GM19372 (cell line): Measurements from ENCODE around the gene REM1.
"Not testable (repeated sequence)": the region's sequence is repeated elsewhere in the genome, so short reads cannot be mapped to it uniquely, and the experiment has no call there.

ENCODE experiments used
- ATAC-seq: cut with Tn5 transposase; IDR thresholded peaks from one replicate; pipeline ENCODE4 v1.9.1; 2021; ENCODE audit warnings: mild to moderate bottlenecking, low read depth, moderate library complexity; ENCODE audit not compliant: unreplicated experiment

Gene REM1, protein sequence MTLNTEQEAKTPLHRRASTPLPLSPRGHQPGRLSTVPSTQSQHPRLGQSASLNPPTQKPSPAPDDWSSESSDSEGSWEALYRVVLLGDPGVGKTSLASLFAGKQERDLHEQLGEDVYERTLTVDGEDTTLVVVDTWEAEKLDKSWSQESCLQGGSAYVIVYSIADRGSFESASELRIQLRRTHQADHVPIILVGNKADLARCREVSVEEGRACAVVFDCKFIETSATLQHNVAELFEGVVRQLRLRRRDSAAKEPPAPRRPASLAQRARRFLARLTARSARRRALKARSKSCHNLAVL

GRCh38 chr20:31474758-31475427 lies at the start of gene REM1, which contains the start of gene DEFB124:
Gene REM1, plus strand, starts transcription at chr20:31475288. Its CDS starts 1,158 bp downstream, at chr20:31476446.
Gene DEFB124, minus strand, starts transcription at chr20:31475127. Its CDS starts 2,114 bp downstream, at chr20:31473013.
- ATAC-seq, result no peak

DNA sequence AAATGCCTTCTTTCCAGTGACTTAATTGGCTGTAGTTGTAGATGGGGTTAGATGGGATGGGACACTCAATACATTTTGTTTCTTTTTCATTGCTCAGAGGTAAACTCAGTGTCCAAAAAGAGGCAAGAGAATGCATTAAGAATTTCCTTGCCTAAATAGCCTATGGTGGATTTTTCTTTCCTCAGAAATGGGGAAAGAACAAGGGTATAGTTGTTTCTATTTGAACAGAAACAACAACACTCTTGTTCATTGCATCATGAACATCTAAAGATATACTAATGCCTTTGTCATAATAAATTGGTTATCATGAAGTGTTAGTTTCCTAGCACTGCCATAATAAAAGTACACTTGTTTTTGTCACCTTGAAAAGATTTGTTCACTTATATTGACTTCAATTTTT lies 49.3 kb upstream of the REM1 start:
- no peak for ATAC-seq

- not testable (repeated sequence) for ATAC-seq
These were observed 48.1 kb upstream of the REM1 start for GRCh38 chr20:31426891-31427551.

GRCh38 chr20:31427576-31427975 lies 47.5 kb upstream of the REM1 start:
- not testable (repeated sequence) for ATAC-seq

DNA sequence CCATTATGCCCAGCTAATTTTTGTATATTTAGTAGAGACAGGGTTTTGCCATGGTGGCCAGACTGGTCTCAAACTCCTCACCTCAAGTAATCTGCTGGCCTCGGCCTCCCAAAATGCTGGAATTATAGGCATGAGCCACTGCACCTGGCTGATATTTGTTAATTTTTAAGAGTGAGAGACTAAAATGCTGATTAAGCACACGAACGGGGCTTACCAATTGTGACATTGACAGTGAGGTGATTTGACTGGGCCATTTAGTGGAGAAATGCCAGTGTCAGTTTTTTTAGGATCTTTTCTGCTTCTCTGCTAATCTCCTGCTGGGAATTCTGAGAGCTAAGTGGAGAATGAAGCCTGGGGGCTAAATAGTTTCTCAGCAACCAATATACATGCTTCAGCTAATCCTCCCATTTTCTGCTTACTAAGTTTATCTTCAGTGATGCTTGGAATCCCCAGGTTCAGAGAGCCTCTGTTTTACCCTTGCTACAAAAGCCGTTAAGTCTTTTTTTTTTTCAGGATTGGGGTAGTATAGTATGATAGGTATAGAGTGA lies 44.4 kb upstream of the REM1 start:
- ATAC-seq, result no peak

GRCh38 chr20:31440012-31440659 lies 35.0 kb upstream of the REM1 start, which contains the start of gene DEFB123:
Gene DEFB123, plus strand, starts transcription at chr20:31440632. Its CDS starts 67 bp downstream, at chr20:31440699.
- no peak for ATAC-seq

- ATAC-seq, result no peak
These were observed 28.8 kb upstream of the REM1 start for GRCh38 chr20:31446084-31446819.

- no peak for ATAC-seq
These were observed 25.3 kb upstream of the REM1 start for GRCh38 chr20:31449511-31450414.

- no peak for ATAC-seq
These were observed 22.5 kb upstream of the REM1 start for GRCh38 chr20:31452575-31452974.

DNA sequence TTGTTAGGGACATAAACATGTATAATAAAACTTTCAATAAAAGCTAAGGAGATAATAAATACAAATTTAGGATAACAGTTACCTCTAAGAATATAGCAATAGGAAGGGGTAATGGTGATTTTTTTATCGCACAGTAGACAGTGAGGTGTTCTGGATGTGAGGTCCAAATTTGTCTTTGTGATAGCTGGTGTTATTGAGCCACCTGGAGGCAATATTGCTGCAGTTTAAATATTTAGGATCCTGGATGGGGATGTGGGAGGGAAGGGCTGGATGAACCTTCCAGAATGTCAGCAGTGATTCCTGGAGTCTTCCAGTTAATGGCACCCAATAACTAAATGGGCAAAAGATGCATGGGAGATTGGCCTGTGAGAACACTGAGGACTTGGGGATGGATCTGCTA lies 20.7 kb upstream of the REM1 start:
- ATAC-seq, result no peak

GRCh38 chr20:31470946-31471345 lies 4.1 kb upstream of the REM1 start:
- not testable (repeated sequence) for ATAC-seq

GRCh38 chr20:31472395-31473330 lies 2.4 kb upstream of the REM1 start:
- ATAC-seq, result no peak

DNA sequence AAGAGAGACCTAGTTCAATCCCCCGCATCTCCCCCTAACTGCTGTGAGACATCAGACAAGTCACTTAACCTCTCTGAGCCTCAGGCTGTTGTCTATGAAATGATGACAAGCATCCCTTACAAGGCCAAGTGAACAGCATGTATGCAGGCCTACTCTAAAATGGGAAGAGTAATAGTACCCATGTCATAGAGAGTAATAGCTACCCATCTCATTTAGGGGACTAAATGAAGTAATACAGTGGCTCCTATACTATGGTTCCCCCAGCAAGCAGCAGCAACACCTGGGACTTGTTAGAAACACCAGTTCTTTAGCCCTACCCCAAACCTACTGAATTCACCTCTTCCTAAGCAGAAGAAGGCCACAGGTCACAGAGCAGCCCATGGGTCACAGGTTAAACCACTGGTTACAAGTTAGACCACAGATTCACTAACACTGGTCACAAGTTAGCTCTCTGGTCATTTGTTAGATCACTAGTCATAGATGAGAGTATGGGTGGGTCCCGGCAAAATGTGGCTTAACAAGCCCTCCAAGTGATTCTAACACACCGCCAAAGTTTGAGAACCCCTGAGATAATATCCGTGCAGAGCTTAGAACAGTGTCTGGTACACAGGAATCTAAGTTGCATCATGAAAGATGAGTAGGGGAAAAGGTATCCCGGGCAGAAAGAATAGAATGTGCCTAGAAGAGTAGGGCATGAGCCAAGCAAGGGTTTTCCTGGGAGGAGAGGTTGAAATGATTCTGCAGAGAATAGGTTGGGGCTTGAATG lies 1.6 kb upstream of the REM1 start:
- ATAC-seq, result no peak

DNA sequence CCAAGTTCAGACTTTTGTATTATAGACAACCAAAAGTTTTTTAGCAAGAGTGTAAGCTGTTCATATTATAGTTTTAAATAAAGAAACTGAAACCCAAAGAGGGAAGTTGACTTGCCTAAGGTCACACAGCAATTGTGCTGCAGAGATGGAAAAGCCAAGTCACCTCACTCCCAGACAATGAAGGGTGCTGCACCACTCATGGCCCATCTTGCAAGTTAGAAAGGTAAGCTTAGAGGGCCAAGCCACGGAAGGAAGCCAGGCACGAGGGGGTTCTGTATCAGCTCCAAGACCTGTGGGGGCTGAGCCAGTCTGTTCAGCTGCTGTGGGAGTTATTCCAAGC lies 1.0 kb upstream of the REM1 start:
- ATAC-seq, result no peak

- no peak for ATAC-seq
These were observed 595 bp downstream of the REM1 start for GRCh38 chr20:31475472-31476293.

GRCh38 chr20:31476294-31476585 lies 1.2 kb downstream of the REM1 start:
- no peak for ATAC-seq
